RWPE2 (cell line): ENCODE results near the gene SLC8B1.

Experiments
- ATAC-seq: fragments of 200-7000 bp; cut with Tn5 transposase; 3 replicates; pipeline ENCODE4 v1.9.1; 2021; ENCODE audit warnings: low read depth
- DNase-seq: peaks from one replicate; pipeline ENCODE4 v3.0.0-alpha.2; 2020; ENCODE audit warnings: low spot score
- H3K27ac ChIP-seq: fragments of 450-650 bp; 2 replicates; pipeline ENCODE4 v1.5.1; 2017; ENCODE audit warnings: mild to moderate bottlenecking; ENCODE audit not compliant: poor library complexity, severe bottlenecking
- H3K27me3 ChIP-seq: fragments of 250-450 bp; sonication (Bioruptor Pico); 2 replicates; pipeline ENCODE4 v1.5.1; 2021; ENCODE audit warnings: mild to moderate bottlenecking, moderate library complexity; ENCODE audit not compliant: insufficient read depth, poor library complexity, severe bottlenecking
- H3K36me3 ChIP-seq: fragments of 250-450 bp; sonication (Bioruptor Pico); 2 replicates; pipeline ENCODE4 v1.5.1; 2020; ENCODE audit warnings: low read depth, mild to moderate bottlenecking, moderate library complexity
- H3K4me1 ChIP-seq: fragments of 250-450 bp; sonication (Bioruptor Pico); 2 replicates; pipeline ENCODE4 v1.5.1; 2021; ENCODE audit warnings: mild to moderate bottlenecking, moderate library complexity; ENCODE audit not compliant: insufficient read depth, poor library complexity, severe bottlenecking
- H3K4me3 ChIP-seq: fragments of 250-450 bp; sonication (Bioruptor Pico); 2 replicates; pipeline ENCODE4 v1.5.1; 2021; ENCODE audit warnings: mild to moderate bottlenecking, moderate library complexity; ENCODE audit not compliant: severe bottlenecking
- H3K9me3 ChIP-seq: fragments of 250-450 bp; sonication (Bioruptor Pico); 2 replicates; pipeline ENCODE4 v1.5.1; 2021; ENCODE audit warnings: mild to moderate bottlenecking, moderate library complexity; ENCODE audit not compliant: severe bottlenecking
- CTCF ChIP-seq: fragments of 450-650 bp; IDR thresholded peaks from one replicate; pipeline ENCODE4 v1.5.1; 2017; ENCODE audit warnings: mild to moderate bottlenecking, moderate library complexity; ENCODE audit not compliant: poor library complexity, severe bottlenecking

Gene SLC8B1

DNA sequence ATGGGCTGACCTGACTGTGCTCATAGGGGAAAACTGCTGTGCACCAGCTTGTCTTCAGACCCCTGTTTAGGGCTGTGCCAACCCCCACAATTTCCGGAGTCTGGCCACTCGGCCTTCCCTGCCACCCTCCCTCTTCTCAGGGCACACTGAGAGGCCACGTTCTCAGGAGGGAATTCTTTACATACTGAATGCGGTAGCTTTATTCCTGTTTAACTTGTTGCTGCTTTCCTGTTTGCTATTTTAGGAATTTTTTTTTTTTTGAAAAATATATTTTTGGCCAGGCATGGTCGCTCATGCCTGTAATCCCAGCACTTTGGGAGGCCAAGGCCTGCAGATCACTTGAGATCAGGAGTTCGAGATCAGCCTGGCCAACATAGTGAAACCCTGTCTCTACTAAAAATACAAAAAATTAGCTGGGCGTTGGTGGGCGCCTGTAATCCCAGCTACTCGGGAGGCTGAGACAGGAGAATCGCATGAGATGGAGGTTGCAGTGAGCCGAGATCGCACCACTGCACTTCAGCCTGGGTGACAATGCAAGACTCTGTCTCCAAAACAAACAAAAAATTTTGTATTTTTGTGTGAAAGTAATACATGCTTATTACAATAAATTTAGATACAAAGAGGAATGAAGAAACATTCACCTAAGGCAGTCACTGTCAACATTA, 74.1 kb downstream of the SLC8B1 start:
- peaks cover 4% of the 10 kb centered on the region for H3K4me1 ChIP-seq
- H3K9me3 ChIP-seq = no peaks in the 10 kb centered on the region
- no peak for DNase-seq
- no peak for TF ChIP-seq CTCF
- no peak for ATAC-seq
- H3K27me3 ChIP-seq = no peaks in the 10 kb centered on the region
- peaks cover 18% of the 10 kb centered on the region for H3K36me3 ChIP-seq
- H3K4me3 ChIP-seq = no peak overlapping the region
- H3K27ac ChIP-seq = no peak overlapping the region

- H3K4me1 ChIP-seq = peaks cover 4% of the 10 kb centered on the region
- peaks cover 18% of the 10 kb centered on the region for H3K36me3 ChIP-seq
- TF ChIP-seq CTCF = no peak
- no peaks in the 10 kb centered on the region for H3K9me3 ChIP-seq
- no peak overlapping the region for H3K27ac ChIP-seq
- no peak overlapping the region for H3K4me3 ChIP-seq
- DNase-seq = no peak
- no peaks in the 10 kb centered on the region for H3K27me3 ChIP-seq
- no peak for ATAC-seq
Observed at GRCh38 chr12:113260127-113260526, 74.8 kb downstream of the SLC8B1 start.

- Histone ChIP-seq H3K27ac (no peak overlapping the region), H3K4me1 (peaks cover 4% of the 10 kb centered on the region), H3K9me3 (no peaks in the 10 kb centered on the region), H3K4me3 (no peak overlapping the region), H3K36me3 (peaks cover 11% of the 10 kb centered on the region; the same call in 1 of the 2 replicates), H3K27me3 (no peaks in the 10 kb centered on the region)
- TF ChIP-seq CTCF = no peak
- DNase-seq = no peak
- no peak for ATAC-seq
Observed at GRCh38 chr12:113257564-113257963, 77.3 kb downstream of the SLC8B1 start.

DNA sequence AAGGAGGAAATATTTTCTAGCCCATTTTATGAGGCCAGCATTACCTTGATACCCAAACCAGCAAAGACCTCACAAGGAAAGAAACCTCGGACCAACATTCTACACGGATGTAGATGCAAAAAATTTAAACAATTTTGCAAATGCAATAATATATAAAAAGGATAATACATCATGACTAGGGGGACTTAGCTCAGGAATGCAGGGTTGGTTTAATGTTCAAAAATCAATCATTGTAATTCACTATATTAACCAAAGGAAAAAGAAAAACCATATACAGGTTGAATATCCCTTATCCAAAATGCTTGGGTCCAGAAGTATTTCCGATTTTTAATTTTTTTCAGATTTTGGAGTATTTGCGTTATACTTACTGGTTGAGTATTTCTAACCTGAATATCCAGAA, 80.6 kb downstream of the SLC8B1 start:
- TF ChIP-seq CTCF = no peak
- H3K4me1 ChIP-seq = no peaks in the 10 kb centered on the region
- no peak for DNase-seq
- H3K27ac ChIP-seq = no peak overlapping the region
- H3K27me3 ChIP-seq = no peaks in the 10 kb centered on the region
- H3K4me3 ChIP-seq = no peak overlapping the region
- H3K9me3 ChIP-seq = no peaks in the 10 kb centered on the region
- no peak for ATAC-seq
- H3K36me3 ChIP-seq = peaks cover 7% of the 10 kb centered on the region; the same call in 1 of the 2 replicates

- no peak for DNase-seq
- no peaks in the 10 kb centered on the region for H3K27me3 ChIP-seq
- no peaks in the 10 kb centered on the region for H3K4me1 ChIP-seq
- TF ChIP-seq CTCF = no peak
- ATAC-seq = no peak
- no peak overlapping the region for H3K4me3 ChIP-seq
- H3K36me3 ChIP-seq = peaks cover 7% of the 10 kb centered on the region; the same call in 1 of the 2 replicates
- no peaks in the 10 kb centered on the region for H3K9me3 ChIP-seq
- no peak overlapping the region for H3K27ac ChIP-seq
Observed at GRCh38 chr12:113253532-113254285, 81.2 kb downstream of the SLC8B1 start.
